HEK293T (cell line): ENCODE data around the gene LRRN1.

Experiments used
- ARNT ChIP-seq: fragments of 450-650 bp; IDR thresholded peaks from 2 replicates; pipeline ENCODE4 v1.6.1; 2017; ENCODE audit warnings: mild to moderate bottlenecking
- FOXM1 ChIP-seq: fragments of 450-650 bp; IDR thresholded peaks from 2 replicates; pipeline ENCODE4 v1.6.1; 2017; ENCODE audit warnings: mild to moderate bottlenecking, borderline replicate concordance

DNA sequence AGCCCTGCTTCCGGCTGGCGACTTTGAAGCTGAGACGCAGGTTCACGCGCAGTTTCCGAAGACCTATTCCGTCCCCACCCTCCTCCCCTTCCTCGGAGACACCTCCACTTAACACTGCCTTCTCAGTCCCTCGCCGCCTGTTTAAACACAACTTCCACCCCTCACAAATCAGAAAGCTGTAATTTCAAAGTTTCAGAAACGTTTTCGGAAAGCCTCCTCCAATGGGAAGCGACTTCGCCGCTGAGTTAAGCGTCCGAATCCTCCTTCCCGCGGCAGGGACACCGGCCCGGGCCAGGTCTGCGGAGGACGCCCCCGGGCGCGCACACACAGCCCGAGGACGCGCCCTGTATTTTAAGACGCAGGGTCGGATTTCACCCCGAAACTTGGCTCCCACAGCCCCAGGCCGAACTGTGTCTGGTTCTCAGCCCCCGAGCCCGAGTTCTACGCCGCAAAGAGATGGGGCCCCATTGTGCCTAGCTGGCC lies 559 bp upstream of the LRRN1 start:
- TF ChIP-seq ARNT (no peak), FOXM1 (no peak)
